ENCODE measurements around the gene TMEM217.
A peak's percentile ranks its signal among the peaks of the same experiment; 100 is the strongest.
"Not testable (repeated sequence)": the region's sequence is repeated elsewhere in the genome, so short reads cannot be mapped to it uniquely, and the experiment has no call there.

The TMEM217 gene

DNA sequence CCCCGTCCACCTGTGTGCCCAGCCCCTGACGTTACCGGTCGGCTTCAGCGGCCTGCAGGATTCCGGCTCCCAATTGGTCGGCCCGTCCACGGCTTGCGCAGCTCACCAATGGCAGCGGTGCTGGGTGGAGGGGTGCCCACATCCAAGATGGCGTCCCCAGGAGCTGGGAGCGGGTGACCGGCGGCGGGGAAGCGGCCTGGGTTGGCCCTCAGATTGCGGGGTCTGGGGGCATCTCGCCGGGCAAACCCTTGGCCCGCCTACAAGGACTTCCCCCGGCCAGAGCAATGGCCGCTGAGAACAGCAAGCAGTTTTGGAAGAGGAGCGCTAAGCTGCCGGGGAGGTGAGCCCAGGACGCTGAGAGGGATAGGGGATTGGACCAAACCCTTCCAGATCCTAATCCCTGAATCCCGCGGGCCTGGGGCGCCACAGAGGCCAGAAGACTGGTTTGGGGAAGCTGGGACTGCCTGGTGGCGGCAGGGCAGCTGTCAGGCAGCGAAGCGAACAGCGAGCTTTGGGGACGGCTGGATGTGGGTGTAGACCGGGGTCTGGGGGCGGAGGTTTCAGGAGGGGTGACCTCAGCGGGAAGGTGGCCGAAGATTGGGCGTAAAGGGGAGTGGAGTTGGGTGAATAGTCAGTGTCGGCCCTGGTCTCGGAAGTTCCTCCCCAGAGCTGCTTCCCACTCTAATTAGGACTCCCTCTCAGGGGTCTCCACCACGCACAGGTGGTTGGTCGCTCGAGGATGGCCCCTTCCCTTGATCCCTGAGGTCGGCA is at the start of gene TMEM217, which contains the start of gene TBC1D22B:
Gene TMEM217 (minus strand): TSS at position 511 of the 771 bp plus-strand sequence. CDS start 39,114 bp downstream, outside the sequence.
Gene TBC1D22B (plus strand): TSS at position 139 of the 771 bp plus-strand sequence. CDS start 146 bp downstream, at position 285.
- DNase-seq (ENCODE audit: low spot score): peak; percentile 95

DNA sequence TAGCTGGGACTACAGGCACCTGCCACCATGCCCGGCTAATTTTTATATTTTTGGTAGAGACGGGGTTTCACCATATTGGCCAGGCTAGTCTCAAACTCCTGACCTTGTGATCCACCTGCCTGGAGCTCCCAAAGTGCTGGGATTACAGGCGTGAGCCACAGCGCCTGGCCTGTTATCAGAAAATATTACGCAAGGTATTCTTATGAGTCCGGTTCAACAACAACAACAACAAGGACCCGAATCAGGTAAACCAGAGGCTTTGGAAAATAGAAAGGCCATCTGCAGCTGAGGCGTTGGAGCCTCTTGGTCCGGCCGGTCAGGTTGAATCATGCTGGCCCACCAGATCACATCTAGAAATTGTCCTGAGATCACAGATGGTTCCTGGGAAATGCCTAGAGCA is 49.5 kb upstream of the TMEM217 start:
- not testable (repeated sequence) for DNase-seq (ENCODE audit: low spot score)

DNA sequence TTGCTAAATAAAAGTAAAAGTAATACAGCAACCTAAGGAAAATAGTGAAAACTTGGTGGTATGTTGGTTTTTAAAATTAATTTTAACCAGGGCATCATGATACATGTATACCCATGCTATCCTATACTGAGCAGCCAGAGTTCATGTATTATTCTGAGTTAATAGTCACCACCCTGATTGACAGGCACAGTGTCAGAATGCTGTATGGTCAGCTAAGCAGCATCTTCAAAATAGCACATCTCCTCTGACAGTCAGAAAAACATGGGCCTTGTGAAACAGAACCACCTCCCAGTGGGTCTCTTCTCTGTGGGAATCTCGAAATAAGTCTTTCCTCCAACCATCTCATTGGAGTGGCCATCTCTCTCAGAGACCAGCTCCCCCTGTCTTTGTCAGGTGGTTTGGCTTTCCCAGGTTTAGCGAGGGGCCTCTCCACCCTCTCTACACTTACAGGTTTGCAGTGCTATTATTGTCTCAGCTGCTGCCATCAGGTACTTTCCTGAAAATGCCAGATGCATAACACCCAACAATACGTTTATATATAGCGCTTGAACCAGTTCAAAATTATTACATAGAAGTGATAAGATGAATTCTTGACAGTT is 48.8 kb upstream of the TMEM217 start:
- no peak for DNase-seq (ENCODE audit: low spot score)

DNA sequence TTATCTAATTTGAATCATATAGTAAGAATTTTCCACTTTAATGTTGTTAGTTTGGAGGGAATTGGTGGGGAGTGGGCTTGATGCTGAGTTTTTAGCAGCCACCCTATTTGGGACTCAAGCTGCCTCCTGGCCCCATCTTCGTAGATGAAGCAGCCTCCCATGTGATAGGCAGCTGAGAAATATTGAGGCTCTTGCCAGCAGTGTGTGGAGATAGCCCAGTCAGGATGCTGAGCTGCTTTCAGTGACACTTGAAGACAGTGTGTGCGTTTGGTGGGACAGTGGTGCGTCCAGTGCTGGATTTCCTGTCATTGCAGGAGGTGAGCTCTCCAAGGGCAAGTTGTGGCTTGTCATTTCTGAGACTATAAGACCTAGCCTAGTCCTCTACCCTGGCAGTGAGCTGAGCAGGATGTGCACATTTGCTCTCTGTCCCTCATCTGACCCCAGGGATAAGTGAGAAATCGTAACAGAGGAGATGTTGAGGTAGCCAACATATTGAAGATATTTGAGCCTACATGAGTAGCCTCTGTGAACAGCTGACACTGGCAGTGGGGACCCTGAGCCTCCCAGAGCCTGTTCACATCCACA is 48.0 kb upstream of the TMEM217 start:
- DNase-seq (ENCODE audit: low spot score): no peak

DNA sequence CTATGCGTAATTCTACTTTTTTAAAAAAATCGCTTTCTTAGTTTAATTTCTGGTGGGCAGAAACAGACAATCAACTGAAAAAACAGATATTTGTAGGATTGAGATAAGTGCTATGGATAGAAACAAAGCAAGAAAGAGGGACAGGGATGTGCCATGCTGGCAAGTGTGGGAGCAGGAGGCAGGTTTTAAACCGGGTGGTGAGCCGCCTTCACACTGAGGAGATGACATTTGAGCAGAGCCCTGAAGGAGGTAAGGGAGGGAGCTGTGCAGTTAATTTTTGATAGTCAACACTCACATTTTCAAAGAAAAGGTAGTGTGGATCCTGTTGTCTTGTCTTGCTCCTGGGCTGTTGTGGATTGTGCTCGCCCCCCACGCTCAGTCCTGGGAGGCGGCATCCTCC is 46.8 kb upstream of the TMEM217 start:
- peak; percentile 65 for DNase-seq (ENCODE audit: low spot score)

DNA sequence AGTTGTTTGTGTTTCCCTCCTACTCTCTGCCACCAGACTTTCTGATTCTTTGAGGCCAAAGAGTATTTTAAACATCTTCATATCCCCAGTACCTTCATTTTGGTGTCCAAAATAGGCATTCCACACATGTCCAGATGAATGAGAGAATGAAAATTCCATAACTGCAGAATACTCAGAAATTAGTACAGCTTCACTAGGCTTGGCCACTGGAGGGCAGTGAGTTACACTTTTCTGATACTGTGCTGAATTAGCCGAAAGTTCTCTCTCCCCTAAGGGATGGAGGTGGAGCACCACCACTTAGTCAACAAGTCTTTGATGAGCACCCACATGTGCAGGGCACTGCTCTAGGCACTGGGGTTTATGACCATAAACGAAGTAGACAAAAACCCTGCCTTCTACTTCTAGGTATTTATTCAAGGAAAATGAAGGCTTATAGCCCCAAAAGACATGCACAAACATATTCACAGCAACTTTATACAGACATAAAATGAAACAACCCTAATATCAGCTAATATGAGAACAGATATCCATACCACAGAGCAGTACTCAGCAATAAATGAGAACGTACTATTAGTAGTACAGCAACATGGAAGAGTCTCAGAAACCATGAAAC is 46.1 kb upstream of the TMEM217 start:
- no peak for DNase-seq (ENCODE audit: low spot score)

DNA sequence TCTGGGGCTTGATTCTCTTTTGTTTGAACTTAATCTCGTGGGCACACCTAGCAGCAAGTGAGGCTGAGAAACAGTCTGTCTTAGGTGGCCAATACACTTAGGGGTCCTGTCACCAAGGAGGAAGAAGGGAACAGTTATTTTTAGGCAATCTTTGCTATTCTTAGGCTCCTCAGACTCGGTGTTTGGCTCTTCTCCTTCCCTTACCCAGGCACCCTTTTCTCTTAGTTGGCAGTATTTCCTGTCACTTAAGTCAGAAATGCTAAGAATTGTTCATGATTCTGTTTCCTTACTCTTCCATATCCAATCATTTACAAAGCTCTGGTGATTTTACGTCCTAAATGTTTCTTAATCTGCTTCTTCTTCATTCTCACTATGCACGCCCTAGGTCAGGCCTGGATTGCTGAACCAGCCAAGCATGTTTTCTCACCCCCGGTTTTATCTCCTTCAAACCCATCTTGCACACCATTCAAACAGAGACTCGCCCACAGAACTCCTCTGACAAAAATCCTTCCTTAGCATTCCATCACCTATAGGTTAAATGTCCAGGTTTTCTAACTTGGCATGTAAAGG is 45.2 kb upstream of the TMEM217 start:
- no peak for DNase-seq (ENCODE audit: low spot score)

DNA sequence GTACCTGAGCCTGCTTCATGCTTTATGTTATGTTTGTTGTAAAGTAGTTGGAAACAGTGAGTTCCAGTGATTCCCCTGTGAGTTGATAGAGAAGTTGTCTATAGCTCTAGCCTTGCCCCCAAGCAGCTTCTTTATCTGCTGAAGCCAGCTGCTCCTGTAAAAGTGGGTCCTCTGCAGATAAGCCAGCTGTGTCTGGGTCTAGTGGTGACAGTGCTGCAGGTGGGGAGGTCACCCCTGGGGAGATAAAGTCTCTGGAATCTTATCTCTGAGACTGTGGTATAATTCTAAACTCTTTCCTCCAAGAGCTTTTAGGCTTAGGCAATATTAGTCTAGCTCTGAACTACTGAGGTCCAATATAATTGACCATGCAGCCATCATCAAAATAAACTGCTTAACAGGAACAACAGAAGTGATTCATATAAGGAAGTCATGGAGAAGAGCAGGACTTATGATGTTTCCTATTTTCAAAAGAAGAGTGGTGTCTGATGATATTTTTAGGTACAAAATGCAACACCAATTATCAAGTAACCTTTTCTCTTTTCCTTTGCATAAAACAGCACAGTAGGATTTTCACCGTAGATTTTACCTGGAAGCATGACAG is 44.2 kb upstream of the TMEM217 start:
- no peak for DNase-seq (ENCODE audit: low spot score)

DNA sequence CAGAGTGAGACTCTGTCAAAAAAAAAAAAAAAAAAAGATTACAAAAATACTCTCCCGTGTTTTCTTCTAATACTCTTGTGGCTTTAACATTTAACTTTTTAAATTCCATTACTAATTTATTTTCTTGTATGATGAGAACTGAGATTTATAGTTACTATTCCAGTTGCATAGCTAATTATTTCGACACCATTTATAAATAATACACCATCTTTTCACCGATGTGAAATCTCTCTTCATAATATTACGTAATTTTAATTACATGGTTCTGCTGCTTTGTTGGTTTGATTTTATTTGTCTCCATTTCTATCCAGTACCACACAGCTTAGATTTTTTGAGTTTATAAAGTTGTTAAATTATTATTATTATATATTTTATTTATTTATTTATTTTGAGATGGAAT is 42.0 kb upstream of the TMEM217 start:
- no peak for DNase-seq (ENCODE audit: low spot score)

DNA sequence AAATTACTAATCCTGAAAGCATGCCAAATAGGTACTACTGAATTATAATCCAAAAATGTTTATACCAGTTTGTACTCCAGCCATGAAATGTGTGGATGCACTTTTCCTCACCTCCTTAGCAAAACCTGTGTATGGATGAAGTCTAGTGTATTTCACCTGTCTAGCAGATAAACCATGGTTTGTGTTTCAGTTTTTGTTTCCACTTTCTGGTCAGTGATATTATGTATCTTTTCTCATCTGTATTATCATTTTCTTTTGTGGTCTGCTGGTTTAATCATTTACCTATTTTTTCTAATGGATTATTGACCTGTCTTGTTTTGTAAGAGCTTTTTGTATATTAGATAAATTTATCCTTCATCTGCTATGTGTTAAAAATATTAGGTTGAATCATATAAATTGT is 41.0 kb upstream of the TMEM217 start:
- no peak for DNase-seq (ENCODE audit: low spot score)

DNA sequence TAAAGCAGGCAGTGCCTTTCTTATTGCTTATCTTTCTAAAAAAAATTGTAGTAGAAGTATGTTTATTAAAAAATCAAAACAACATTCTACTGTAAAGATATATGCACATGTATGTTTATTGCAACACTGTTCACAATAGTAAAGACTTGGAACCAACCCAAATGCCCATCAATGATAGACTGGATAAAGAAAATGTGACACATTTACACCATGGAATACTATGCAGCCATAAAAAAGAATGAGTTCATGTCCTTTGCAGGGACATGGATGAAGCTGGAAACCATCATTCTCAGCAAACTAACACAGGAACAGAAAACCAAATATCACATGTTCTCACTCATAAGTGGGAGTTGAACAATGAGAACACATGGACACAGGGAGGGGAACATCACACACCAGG is 39.7 kb upstream of the TMEM217 start:
- DNase-seq (ENCODE audit: low spot score): not testable (repeated sequence)

DNA sequence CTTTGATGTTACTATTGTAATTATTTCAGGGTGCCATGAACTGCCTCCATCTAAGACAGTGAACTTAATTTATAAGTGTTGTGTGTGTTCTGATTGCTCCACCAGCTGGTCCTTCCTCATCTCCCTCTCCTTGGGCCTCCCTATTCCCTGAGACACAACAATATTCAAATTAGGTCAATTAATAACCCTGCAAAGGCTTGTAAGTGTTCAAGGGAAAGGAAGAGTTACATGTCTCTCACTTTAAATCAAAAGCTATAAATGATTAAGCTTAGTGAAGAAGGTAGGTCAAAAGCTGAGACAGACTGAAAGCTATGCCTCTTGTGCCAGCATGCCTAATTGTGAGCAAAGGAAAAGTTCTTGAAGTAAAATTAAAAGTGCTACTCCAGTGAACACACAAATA is 35.5 kb upstream of the TMEM217 start:
- DNase-seq (ENCODE audit: low spot score): no peak

DNA sequence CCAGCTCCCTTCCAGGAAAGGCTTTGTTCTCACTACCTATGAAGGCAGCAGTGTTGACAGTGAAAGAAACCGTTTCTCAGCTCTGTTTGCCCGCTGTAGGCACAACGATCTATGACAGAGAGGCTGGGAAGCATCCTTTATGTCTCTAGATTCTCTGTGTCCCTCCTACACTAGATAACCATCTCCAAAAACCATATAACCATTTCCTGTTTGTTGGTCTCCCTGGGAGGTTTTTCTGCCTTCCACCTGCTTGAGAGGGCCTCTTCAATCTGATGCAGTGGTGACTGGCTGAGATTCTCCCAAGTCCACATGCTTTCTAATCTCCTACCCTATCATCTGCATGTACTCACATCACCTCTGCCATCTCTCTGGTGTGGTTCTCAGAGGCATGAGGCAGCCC is 32.0 kb upstream of the TMEM217 start:
- DNase-seq (ENCODE audit: low spot score): no peak

DNA sequence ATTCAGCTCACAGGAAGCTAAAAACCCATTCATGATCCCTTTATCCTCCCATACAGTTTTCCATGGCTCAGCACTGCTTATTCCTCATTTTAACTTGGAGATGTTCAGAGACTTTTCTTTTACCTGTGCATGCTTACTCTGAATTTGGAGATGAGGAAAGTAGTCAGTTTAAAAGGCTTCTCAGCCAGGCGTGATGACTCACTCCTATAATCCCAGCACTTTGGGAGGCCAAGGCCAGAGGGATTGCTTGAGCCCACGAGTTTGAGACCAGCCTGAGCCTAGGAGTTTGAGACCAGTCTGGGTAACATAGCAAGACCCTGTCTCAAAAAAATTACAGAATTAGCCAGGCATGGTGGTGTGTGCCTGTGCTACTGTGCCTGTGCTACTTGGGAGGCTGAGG is 30.3 kb upstream of the TMEM217 start:
- no peak for DNase-seq (ENCODE audit: low spot score)

DNA sequence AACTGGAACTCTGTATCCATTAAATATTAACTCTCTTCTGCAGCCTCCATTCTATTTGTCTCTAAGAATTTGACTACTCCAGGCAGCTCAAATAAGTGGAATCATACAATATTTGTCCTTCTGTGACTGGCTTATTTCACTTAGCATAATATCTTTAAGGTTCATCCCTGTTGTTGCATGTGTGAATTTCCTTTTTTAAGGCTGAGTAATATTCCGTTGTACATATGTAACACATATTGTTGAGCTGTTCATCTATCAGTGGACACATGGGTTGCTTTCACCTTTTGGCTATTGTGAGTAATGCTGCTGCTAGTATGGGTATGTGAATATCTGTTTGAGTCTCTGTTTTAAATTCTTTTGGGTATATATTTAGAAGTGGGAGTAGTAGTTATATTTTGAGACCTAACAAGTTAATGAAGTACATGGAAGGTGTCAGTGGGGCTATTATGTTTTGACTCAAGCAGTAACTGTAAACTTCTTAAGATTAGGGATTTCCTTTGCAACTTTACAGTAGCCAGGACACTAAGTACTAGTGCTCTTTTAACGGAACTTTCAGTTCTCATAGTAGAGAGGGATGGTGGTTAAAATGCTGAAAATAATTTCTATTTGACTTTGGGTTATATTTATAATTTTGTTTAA is 29.7 kb upstream of the TMEM217 start:
- DNase-seq (ENCODE audit: low spot score): no peak

DNA sequence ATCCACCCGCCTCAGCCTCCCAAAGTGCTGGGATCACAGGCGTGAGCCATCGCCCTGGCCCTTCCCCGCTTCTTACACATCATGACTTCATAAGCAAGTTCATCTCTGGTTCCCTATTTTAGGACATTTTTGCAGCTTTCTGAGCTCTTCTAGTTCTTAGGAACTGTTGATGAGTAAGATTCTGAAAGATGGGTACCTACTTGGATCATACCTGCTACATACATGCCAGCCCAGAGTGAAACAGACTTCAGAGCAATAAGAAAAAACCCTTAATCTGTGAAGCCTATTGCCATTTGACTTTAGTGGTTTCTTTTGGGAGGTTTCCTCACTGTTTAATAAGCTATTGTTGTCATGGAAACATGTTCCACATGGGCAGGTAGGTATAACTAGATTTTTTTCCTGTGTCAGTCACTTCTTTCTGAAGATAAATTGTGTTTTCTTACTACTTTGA is 27.9 kb upstream of the TMEM217 start:
- no peak for DNase-seq (ENCODE audit: low spot score)

DNA sequence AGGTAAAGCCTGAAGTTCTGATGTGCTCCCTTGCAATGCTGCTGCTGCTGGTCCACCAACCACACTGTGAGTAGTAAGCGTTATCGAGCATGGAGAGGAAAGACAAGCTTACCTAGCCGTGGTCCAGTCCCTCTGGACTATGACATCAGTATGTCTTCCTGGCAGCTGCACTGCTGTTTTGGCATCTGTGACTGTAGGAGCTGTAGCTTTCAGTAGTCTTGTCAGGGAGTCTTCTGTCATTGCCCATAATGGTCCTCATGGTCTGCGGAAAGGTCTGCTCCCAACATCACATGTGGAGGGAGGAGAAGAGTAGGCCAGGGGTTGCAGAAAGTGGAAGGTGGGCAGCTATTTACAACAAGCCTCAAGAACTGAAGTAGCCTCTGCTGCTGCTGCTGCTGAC is 26.8 kb upstream of the TMEM217 start:
- DNase-seq (ENCODE audit: low spot score): no peak

DNA sequence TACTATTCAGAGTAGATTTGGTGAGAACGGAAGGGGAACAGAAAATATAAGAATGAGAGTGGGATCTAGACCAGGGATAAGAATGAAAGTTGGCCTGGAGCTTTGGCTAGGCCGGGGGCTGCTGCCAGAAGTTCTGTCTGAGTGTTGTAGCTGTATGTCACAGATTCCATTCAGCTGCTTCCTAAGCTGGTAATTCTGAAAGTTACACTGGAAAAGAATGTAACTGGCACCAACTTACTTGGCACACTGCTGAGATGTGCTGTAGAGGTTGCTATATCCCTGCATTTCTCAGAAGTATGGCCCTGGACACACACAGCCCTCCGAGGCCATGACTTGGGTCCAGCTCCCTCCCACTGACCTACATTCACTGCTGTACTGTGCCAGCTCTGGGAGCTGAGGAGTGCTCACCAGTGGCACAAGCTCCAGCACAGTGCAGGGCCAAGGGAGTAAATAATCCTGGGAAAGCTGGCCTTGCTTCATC is 25.8 kb upstream of the TMEM217 start:
- peak; percentile 39 for DNase-seq (ENCODE audit: low spot score)

DNA sequence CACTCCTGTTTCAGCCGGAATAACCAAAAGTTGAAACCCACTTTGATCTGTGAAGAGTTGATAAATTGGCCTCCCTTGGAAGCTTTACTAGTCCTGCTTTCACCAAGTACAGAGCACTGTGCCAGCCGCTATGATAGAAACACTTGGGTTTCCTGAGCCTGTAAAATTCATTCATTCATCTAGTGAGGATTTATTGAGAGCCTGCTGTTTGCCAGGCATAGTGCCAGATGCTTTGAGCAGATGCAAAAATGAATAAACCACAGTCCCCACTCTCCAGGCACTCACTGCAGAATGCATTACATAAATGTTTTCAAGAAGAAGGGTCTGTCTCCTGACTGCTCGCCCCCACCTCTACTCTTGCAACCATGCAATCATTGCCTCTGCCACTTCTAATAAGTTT is 25.3 kb upstream of the TMEM217 start:
- DNase-seq (ENCODE audit: low spot score): no peak

DNA sequence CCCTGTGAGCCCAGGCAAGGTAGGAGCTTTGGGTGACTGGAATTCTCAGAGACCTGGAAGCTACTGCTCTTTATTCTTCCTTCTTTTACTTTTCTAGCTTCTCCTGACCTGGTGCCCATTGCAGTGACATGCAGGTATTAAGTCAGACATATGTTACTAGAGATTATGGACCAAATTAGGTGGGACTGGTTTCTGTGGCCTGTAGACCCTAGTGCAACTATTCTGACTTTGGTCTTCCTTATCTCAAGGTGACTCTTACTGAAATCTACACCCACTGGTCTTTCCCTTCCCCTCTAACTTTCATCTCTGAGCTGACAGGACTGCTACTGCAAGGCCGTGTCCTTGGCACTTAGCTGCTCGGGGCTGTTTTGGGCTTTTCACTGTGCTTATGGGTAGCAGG is 24.4 kb upstream of the TMEM217 start:
- DNase-seq (ENCODE audit: low spot score): no peak

DNA sequence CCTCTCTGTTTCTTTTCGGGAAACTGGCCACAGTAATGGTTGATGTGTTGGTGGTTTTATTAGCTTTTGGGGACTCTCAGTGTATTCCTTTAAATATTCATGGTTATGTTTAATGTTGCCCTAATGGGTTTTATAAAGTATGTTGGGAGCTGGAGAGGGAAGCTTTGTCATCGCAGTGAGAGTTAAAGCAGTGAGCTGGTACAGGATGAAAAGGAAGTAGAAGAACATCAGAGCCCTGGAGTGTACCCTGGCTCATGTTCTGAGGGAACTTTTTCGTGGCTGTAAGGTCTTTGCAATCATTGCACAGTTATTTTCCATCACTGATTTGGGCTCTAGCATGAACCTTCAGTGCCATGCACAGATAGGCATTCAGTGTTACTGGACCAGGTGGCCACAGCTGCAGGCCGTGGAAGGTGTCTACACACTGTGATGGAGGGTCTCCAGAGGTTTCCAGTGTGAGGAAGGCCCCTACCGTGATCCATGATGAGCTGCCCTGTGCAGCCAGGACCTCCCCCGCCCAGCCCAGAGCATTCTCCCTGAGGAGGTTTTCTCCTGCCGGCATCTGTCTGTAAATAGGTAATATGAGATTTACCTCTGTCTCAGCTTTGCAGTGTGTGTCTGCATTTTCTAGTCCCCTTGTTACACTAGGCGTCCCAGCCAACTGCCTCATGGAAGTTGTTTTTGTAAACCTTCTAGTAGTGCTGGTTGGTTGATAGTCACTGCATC is 22.4 kb upstream of the TMEM217 start:
- no peak for DNase-seq (ENCODE audit: low spot score)
